ENCODE results near the gene RPS23. TPM values are rescaled to one million over a fixed set of nuclear protein-coding genes. Genes with fewer than 3 reads are reported as not detected.

The RPS23 gene
- polyA plus RNA-seq, 1 experiment, result 2,222 TPM

DNA sequence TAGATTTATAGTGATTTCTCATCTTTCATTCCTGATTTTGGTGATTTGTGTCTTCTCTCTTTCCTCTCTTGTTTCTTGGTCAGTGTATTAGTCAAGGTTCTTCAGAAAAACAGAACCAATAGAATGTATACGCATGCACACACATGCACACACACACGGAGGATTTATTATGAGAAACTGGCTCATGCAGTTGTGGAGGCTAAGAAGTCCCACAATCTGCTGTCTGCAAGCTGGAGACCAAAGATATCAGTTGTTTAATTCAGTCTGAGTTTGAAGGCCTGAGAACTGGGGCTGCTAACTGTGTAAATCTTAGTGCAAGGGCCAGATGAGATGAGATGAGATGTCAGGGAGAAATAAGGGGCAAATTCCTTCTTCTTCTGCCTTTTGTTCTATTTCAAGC, 5.7 kb upstream of the RPS23 start:
- ChIA-PET POLR2A (no interaction called here), CTCF (interaction anchor here (0.6 kb wide), 1 partner anchor 46 kb away, joined by 3 read pairs; no protein-coding TSS in a partner anchor)
- Histone ChIP-seq H3K4me3 (ENCODE audit: low read depth, low read length) (no peak overlapping the region), H3K27me3 (ENCODE audit: control insufficient read depth, insufficient read depth, low read length) (no peaks in the 10 kb centered on the region), H3K36me3 (ENCODE audit: control insufficient read depth, insufficient read depth, low read length) (no peaks in the 10 kb centered on the region)
- DNase-seq (ENCODE audit: low read depth), result no peak
- TF ChIP-seq, protein P1, sequence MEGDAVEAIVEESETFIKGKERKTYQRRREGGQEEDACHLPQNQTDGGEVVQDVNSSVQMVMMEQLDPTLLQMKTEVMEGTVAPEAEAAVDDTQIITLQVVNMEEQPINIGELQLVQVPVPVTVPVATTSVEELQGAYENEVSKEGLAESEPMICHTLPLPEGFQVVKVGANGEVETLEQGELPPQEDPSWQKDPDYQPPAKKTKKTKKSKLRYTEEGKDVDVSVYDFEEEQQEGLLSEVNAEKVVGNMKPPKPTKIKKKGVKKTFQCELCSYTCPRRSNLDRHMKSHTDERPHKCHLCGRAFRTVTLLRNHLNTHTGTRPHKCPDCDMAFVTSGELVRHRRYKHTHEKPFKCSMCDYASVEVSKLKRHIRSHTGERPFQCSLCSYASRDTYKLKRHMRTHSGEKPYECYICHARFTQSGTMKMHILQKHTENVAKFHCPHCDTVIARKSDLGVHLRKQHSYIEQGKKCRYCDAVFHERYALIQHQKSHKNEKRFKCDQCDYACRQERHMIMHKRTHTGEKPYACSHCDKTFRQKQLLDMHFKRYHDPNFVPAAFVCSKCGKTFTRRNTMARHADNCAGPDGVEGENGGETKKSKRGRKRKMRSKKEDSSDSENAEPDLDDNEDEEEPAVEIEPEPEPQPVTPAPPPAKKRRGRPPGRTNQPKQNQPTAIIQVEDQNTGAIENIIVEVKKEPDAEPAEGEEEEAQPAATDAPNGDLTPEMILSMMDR (IDR thresholded peaks at IDR 0.05; ENCODE audit: insufficient read depth, low read depth, low read length), result no peak

DNA sequence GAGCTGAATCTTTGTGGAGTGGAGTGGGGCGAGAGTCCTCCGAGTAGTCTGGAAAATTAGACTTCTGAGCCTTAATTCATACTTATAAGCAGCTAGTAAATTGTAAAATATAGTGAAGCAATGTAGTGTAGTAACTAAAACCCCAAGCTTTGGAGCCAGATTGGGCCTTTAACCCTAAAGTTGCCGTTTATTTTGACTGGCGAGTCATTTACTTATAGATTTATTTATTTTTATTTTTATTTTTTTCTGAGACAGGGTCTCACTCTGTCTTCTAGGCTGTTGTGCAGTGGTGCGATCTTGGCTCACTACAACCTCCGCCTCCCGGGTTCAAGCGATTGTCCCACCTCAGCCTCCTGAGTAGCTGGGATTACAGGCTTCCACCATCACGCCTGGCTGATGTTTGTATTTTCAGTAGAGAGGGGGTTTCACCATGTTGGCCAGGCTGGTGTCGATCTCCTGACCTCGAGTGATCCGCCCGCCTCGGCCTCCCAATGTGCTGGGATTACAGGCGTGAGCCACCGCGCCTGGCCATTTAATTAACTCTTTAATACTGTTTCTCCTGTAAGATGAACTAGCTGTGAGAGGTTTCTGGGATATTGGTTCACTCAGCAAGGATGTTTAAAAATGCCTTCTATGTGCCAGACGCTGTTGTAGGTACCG, 687 bp upstream of the RPS23 start:
- TF ChIP-seq, protein P1 (IDR thresholded peaks at IDR 0.05; ENCODE audit: insufficient read depth, low read depth, low read length), result no peak
- no peak for DNase-seq (ENCODE audit: low read depth)
- POLR2A ChIA-PET, result no interaction called here
- Histone ChIP-seq H3K4me3 (ENCODE audit: low read depth, low read length) (peak overlapping the region; percentile 97), H3K27me3 (ENCODE audit: control insufficient read depth, insufficient read depth, low read length) (no peaks in the 10 kb centered on the region), H3K36me3 (ENCODE audit: control insufficient read depth, insufficient read depth, low read length) (peaks cover 10% of the 10 kb centered on the region)
- CTCF ChIA-PET, result no interaction called here

DNA sequence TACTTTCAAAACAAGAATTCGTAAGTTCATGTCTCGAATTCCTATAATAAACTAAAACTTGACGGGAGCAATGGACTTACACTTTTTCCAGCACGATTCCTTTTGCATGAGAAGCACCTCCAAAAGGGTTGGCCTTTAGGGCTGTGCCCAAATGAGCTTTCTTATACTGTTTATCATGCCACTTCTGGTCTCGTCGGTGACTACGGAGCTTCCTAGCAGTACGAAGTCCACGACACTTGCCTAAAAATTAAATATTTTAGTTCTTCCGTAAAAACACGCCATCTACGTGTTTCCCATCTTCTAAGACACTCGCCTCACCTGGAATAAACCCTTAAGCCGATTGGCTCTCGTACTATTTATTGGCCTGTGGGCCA, 554 bp downstream of the RPS23 start:
- CTCF ChIA-PET, result interaction anchor here (1.8 kb wide), 1 partner anchor 10 kb away, joined by 5 read pairs; no protein-coding TSS in a partner anchor
- TF ChIP-seq, protein P1 (IDR thresholded peaks at IDR 0.05; ENCODE audit: insufficient read depth, low read depth, low read length), result no peak
- Histone ChIP-seq H3K4me3 (ENCODE audit: low read depth, low read length) (peak overlapping the region; percentile 97), H3K36me3 (ENCODE audit: control insufficient read depth, insufficient read depth, low read length) (peaks cover 11% of the 10 kb centered on the region), H3K27me3 (ENCODE audit: control insufficient read depth, insufficient read depth, low read length) (no peaks in the 10 kb centered on the region)
- DNase-seq (ENCODE audit: low read depth), result no peak
- POLR2A ChIA-PET, result no interaction called here

DNA sequence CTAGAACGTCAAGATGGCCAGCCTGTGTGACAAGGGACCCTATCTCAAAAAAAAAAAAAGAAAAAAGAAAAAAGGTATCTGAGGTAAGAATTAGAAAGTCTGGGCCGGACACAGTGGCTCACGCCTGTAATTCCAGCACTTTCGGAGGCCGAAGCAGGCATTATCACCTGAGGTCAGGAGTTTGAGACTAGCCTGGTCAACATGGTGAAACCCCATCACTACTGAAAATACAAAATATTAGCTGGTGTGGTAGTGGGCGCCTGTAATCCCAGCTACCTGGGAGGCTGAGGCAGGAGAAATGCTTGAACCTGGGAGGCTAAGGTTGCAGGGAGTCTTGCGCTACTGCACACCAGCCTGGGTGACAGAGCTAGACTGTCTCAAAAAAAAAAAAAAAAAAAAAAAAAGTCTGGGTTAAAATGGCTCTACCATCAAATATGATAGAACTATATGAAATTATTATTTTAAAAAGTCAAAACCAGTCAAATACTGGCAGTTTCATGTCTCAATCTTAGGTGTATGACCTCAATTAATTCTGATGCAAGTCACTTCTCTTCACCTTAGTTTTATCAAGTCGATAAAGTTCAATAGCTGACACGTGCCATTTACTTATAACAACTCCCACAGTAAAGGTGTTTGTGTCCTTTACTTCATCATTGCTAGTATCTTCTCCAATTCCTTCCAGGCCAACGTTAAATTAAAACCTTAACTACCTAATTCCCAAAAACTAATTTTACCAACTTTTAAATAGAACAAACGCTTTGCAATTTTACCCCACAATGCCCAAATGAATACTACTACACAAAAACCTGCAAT, 1.1 kb downstream of the RPS23 start:
- H3K4me3 ChIP-seq (ENCODE audit: low read depth, low read length), result peak overlapping the region; percentile 97
- ChIA-PET POLR2A (no interaction called here), CTCF (interaction anchor here (1.8 kb wide), 1 partner anchor 9 kb away, joined by 5 read pairs; no protein-coding TSS in a partner anchor)
- peaks cover 11% of the 10 kb centered on the region for H3K36me3 ChIP-seq (ENCODE audit: control insufficient read depth, insufficient read depth, low read length)
- TF ChIP-seq, protein P1 (IDR thresholded peaks at IDR 0.05; ENCODE audit: insufficient read depth, low read depth, low read length), result no peak
- no peaks in the 10 kb centered on the region for H3K27me3 ChIP-seq (ENCODE audit: control insufficient read depth, insufficient read depth, low read length)
- DNase-seq (ENCODE audit: low read depth), result no peak

DNA sequence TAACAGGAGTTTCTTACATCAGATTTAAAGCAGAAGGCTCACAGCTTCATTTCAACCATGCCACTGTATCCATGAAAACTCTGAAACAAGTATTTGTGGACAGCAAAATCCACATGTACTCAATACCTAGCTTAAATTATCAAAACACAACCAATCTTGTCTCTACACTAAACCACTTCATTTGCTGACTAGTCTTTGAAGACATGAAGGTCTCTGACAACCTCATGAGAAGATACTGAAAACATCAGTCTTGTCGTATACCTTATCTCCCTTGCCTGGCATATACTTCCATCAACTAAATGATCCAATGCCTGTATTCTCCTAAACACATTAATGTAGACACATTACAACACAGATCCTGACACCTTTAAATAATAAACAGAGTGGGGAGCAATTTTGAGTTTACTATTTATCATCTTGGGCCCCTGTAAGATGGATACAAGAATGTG, 2.9 kb downstream of the RPS23 start:
- CTCF ChIA-PET, result no interaction called here
- DNase-seq (ENCODE audit: low read depth), result no peak
- Histone ChIP-seq H3K4me3 (ENCODE audit: low read depth, low read length) (no peak overlapping the region), H3K36me3 (ENCODE audit: control insufficient read depth, insufficient read depth, low read length) (peaks cover 11% of the 10 kb centered on the region), H3K27me3 (ENCODE audit: control insufficient read depth, insufficient read depth, low read length) (no peaks in the 10 kb centered on the region)
- POLR2A ChIA-PET, result interaction anchor here (0.6 kb wide), 1 partner anchor 35 kb away, joined by 3 read pairs; no protein-coding TSS in a partner anchor
- TF ChIP-seq, protein P1 (IDR thresholded peaks at IDR 0.05; ENCODE audit: insufficient read depth, low read depth, low read length), result no peak

Data from BJ (cell line).